Chondrocyte (in vitro differentiated cells): ENCODE data around the gene ARHGAP18. TPM values are rescaled to one million over a fixed set of nuclear protein-coding genes. Genes with fewer than 3 reads are reported as not detected.

Experiments
- DNase-seq: peaks from one replicate; pipeline ENCODE4 v3.0.0; 2021; ENCODE audit warnings: mixed read lengths, low spot score
- H3K27ac Mint-ChIP-seq: one replicate; pipeline ENCODE4 v1.8.0; 2021; ENCODE audit warnings: mild to moderate bottlenecking, moderate library complexity, mixed read lengths; ENCODE audit not compliant: unreplicated experiment
- H3K27me3 Mint-ChIP-seq: 2 replicates; pipeline ENCODE4 v1.8.0; 2021; ENCODE audit warnings: low read depth, mixed read lengths
- H3K36me3 Mint-ChIP-seq: 2 replicates; pipeline ENCODE4 v1.8.0; 2021; ENCODE audit warnings: low read depth, mixed read lengths
- H3K4me1 Mint-ChIP-seq: 2 replicates; pipeline ENCODE4 v1.8.0; 2021; ENCODE audit warnings: low read depth, mild to moderate bottlenecking, mixed read lengths
- H3K4me3 Mint-ChIP-seq: one replicate; pipeline ENCODE4 v1.8.0; 2021; ENCODE audit warnings: mild to moderate bottlenecking, moderate library complexity, mixed read lengths; ENCODE audit not compliant: unreplicated experiment
- H3K9me3 Mint-ChIP-seq: 2 replicates; pipeline ENCODE4 v1.8.0; 2021; ENCODE audit warnings: low read depth, mixed read lengths
- CTCF ChIP-seq: fragments of 200-600 bp; sonication (generic); IDR thresholded peaks from 2 replicates; pipeline ENCODE4 v1.5.0; 2021; ENCODE audit warnings: antibody characterized with exemption, mild to moderate bottlenecking, moderate library complexity
- total RNA-seq: library from RNA; stranded (reverse); gene quantifications from 3 replicates; pipeline ENCODE4 v1.2.1, GENCODE V29; 2021

The ARHGAP18 gene
- total RNA-seq, 1 donor from 2014 or later: 8.0 TPM

- Mint-ChIP-seq H3K36me3 (peaks cover 5% of the 10 kb centered on the region), H3K27me3 (no peaks in the 10 kb centered on the region), H3K4me1 (peaks cover 27% of the 10 kb centered on the region), H3K27ac (peak overlapping the region; percentile 0), H3K9me3 (no peaks in the 10 kb centered on the region), H3K4me3 (no peak overlapping the region)
- no peak for TF ChIP-seq CTCF
- DNase-seq: no peak
Measured at GRCh38 chr6:129605967-129606366, 104.0 kb downstream of the ARHGAP18 start.

- H3K4me1 Mint-ChIP-seq: peaks cover 27% of the 10 kb centered on the region
- DNase-seq: no peak
- H3K4me3 Mint-ChIP-seq: no peak overlapping the region
- no peak overlapping the region for H3K27ac Mint-ChIP-seq
- peaks cover 2% of the 10 kb centered on the region for H3K36me3 Mint-ChIP-seq
- H3K27me3 Mint-ChIP-seq: no peaks in the 10 kb centered on the region
- TF ChIP-seq CTCF: no peak
- no peaks in the 10 kb centered on the region for H3K9me3 Mint-ChIP-seq
Measured at GRCh38 chr6:129605095-129605494, 104.9 kb downstream of the ARHGAP18 start.

DNA sequence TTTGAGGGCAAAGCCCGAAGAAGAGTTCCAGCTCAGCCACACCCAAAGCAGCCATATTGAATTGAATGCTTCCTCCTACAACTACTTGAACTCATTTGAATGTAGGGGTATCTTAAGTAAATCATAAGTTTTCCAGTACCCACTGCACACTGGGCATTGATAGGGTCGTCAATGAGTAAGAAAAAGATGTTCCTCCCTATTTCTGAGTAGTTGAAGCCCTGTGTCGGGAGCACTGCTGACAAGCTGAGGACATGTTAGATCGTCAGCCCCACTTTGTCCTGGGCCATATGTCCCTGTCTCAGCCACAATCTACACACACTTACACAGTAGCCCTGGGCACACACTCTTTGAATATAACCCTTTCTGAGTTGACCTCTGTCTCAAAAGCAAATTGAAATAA, 105.7 kb downstream of the ARHGAP18 start:
- DNase-seq: no peak
- Mint-ChIP-seq H3K27me3 (no peaks in the 10 kb centered on the region), H3K27ac (no peak overlapping the region), H3K36me3 (peaks cover 2% of the 10 kb centered on the region), H3K4me1 (peaks cover 27% of the 10 kb centered on the region), H3K4me3 (no peak overlapping the region), H3K9me3 (no peaks in the 10 kb centered on the region)
- TF ChIP-seq CTCF: no peak

GRCh38 chr6:129603741-129604140, 106.2 kb downstream of the ARHGAP18 start:
- no peaks in the 10 kb centered on the region for H3K9me3 Mint-ChIP-seq
- no peaks in the 10 kb centered on the region for H3K27me3 Mint-ChIP-seq
- no peak overlapping the region for H3K4me3 Mint-ChIP-seq
- peaks cover 27% of the 10 kb centered on the region for H3K4me1 Mint-ChIP-seq
- H3K27ac Mint-ChIP-seq: no peak overlapping the region
- no peak for TF ChIP-seq CTCF
- DNase-seq: no peak
- H3K36me3 Mint-ChIP-seq: peaks cover 2% of the 10 kb centered on the region

- Mint-ChIP-seq H3K4me3 (no peak overlapping the region), H3K27me3 (no peaks in the 10 kb centered on the region), H3K9me3 (no peaks in the 10 kb centered on the region), H3K36me3 (peaks cover 2% of the 10 kb centered on the region), H3K27ac (no peak overlapping the region), H3K4me1 (peaks cover 9% of the 10 kb centered on the region)
- no peak for TF ChIP-seq CTCF
- DNase-seq: no peak
Measured at GRCh38 chr6:129601323-129601722, 108.7 kb downstream of the ARHGAP18 start.
